Renal pelvis (tissue), 3 donors: Measurements from ENCODE around the gene SLC5A9. TPM values are rescaled to one million over a fixed set of nuclear protein-coding genes. Genes with fewer than 3 reads are reported as not detected.

Source experiments
- polyA plus RNA-seq, 3 donors: library from polyadenylated mRNA; unstranded; fragments of 120-200 nt; gene quantifications; one replicate each; pipeline ENCODE4 v1.2.1, GENCODE V29; 2013; ENCODE audit not compliant: insufficient read length in 3 of 3

Gene SLC5A9
- polyA plus RNA-seq, 3 donors: 3.5 to 26.2 (median 8.9) TPM

Other genes starting within 250 kb of the SLC5A9 start
- 10 to 100 TPM; 23.1 to 26.6 (median 24.7) TPM for gene TRABD2B, start 225.3 kb upstream of the SLC5A9 start, polyA plus RNA-seq
- 10 to 100 TPM; 14.0 to 22.1 (median 14.1) TPM for gene SPATA6, start 249.5 kb downstream of the SLC5A9 start, polyA plus RNA-seq